ENCODE measurements around the gene COG5. TPM values are rescaled to one million over a fixed set of nuclear protein-coding genes. Genes with fewer than 3 reads are reported as not detected.

Gene COG5
- total and polyA plus RNA-seq, 9 of the 15 experiments (the other 6 are each of a cell fraction or from before 2014, with no cell fraction given), result 15.3 to 75.1 (median 56.4) TPM

DNA sequence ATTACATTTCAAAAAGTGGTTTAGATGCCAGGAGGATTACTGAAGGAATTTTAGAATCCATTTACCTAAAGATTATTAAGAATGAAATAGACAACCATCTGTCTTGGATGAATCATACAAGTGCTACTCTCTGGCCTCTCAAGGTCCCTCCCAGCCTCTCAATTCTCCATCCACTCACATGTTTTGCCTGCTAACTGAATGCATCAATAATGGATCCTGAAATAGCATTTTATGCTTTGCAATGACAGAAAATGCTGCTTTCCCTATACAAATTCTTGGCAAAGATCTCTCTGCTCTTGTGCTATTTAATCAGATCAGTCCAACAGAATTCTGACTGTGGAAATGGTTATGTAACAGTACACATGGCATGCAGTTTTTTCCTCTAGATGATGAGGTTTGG is 326.9 kb downstream of the COG5 start:
- no peaks in the 10 kb centered on the region for H3K27me3 ChIP-seq (ENCODE audit: control insufficient read depth in 2 of 2, insufficient read depth in 2 of 2, low read length in 2 of 2)
- H3K36me3 ChIP-seq (ENCODE audit: control insufficient read depth, insufficient read depth, low read length), result 0 out of 3 replicates have a peak, but pooled peaks cover 3% of the 10 kb centered on the region
- no peak overlapping the region for H3K4me3 ChIP-seq
- no peaks in the 10 kb centered on the region; a peak in 2 of 5 replicates for H3K4me1 ChIP-seq (replicated peaks in 1 of 2; ENCODE audit: control insufficient read depth in 2 of 2, insufficient read depth in 2 of 2, low read length in 2 of 2)
- ATAC-seq (no peak), FAIRE-seq (no peak), DNase-seq (ENCODE audit: extremely low read depth in 1 of 4, low spot score in 3 of 4) (no peak)
- H3K9me3 ChIP-seq (replicated peaks; ENCODE audit: control insufficient read depth, insufficient read depth, low read depth, low read length), result no peaks in the 10 kb centered on the region
- H4K20me1 ChIP-seq (replicated peaks; ENCODE audit: control insufficient read depth, insufficient read depth, low read length), result no peaks in the 10 kb centered on the region
- H3K79me2 ChIP-seq (ENCODE audit: control insufficient read depth, insufficient read depth, low read length), result no peaks in the 10 kb centered on the region
- TF ChIP-seq ZFP1 (CRISPR knock-in tag; IDR thresholded peaks at IDR 0.05), result no peak
- H3K9me1 ChIP-seq (ENCODE audit: control insufficient read depth, insufficient read depth, low read length), result no peaks in the 10 kb centered on the region
- no TSS peak for BruUV-seq (replicated peaks)
- no peak overlapping the region for H3K4me2 ChIP-seq (ENCODE audit: insufficient read depth, low read length)
- in situ Hi-C loops (cut with MboI) (no loop called here), intact Hi-C loops (cut with micrococcal nuclease) (no loop called here)
- ChIA-PET POLR2A (interaction anchor here (1.1 to 1.5 kb wide), 2 partner anchors 9 to 11 kb away, joined by 3 to 5 read pairs; no protein-coding TSS in a partner anchor), CTCF (ENCODE audit: low intra/inter-chr PET ratio) (no interaction called here)
- no peak overlapping the region for H3K27ac ChIP-seq (ENCODE audit: extremely low read depth, low read depth, low read length)
- no peak overlapping the region for H3K9ac ChIP-seq (ENCODE audit: insufficient read depth in 1 of 2, low read depth in 2 of 2, low read length in 2 of 2)
- no peak overlapping the region for H2AFZ ChIP-seq (ENCODE audit: low read depth, low read length)

DNA sequence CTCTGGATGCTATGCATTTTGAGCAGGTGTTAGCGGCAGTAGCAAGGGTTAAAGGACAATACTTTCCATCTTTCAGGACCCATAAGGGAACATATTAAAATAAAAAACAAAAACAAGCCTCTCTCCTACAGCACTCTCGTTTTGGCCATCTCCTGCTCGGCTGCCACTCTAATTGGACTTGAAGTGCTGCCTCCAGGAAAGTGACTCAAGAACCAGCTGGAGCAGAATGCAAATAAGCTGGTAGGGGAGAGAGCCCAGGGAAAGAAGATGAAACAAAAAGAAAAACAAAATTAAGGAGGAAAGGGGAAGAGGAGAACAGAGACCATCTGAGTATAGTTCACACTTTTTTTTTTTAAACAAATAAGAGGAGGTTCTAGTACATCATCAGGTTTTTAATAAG is 329.3 kb downstream of the COG5 start:
- no peaks in the 10 kb centered on the region for H3K79me2 ChIP-seq (ENCODE audit: control insufficient read depth, insufficient read depth, low read length)
- no peak overlapping the region for H3K4me3 ChIP-seq
- ATAC-seq, result no peak
- H3K9me3 ChIP-seq (replicated peaks; ENCODE audit: control insufficient read depth, insufficient read depth, low read depth, low read length), result no peaks in the 10 kb centered on the region
- in situ Hi-C loops (cut with MboI), result no loop called here
- DNase-seq (ENCODE audit: extremely low read depth in 1 of 4, low spot score in 3 of 4), result no peak
- no peaks in the 10 kb centered on the region for H4K20me1 ChIP-seq (replicated peaks; ENCODE audit: control insufficient read depth, insufficient read depth, low read length)
- no peaks in the 10 kb centered on the region; a peak in 2 of 5 replicates for H3K4me1 ChIP-seq (replicated peaks in 1 of 2; ENCODE audit: control insufficient read depth in 2 of 2, insufficient read depth in 2 of 2, low read length in 2 of 2)
- no peaks in the 10 kb centered on the region for H3K9me1 ChIP-seq (ENCODE audit: control insufficient read depth, insufficient read depth, low read length)
- CTCF ChIA-PET (ENCODE audit: low intra/inter-chr PET ratio), result no interaction called here
- peaks cover 9% of the 10 kb centered on the region; the same call in 1 of the 3 replicates for H3K36me3 ChIP-seq (ENCODE audit: control insufficient read depth, insufficient read depth, low read length)
- H2AFZ ChIP-seq (ENCODE audit: low read depth, low read length), result no peak overlapping the region
- H3K9ac ChIP-seq (ENCODE audit: insufficient read depth in 1 of 2, low read depth in 2 of 2, low read length in 2 of 2), result no peak overlapping the region
- H3K27me3 ChIP-seq (ENCODE audit: control insufficient read depth in 2 of 2, insufficient read depth in 2 of 2, low read length in 2 of 2), result no peaks in the 10 kb centered on the region
- no TSS peak for BruUV-seq (replicated peaks)
- intact Hi-C loops (cut with micrococcal nuclease), result no loop called here
- H3K27ac ChIP-seq (ENCODE audit: extremely low read depth, low read depth, low read length), result no peak overlapping the region
- no peak for FAIRE-seq
- no peak overlapping the region for H3K4me2 ChIP-seq (ENCODE audit: insufficient read depth, low read length)
- POLR2A ChIA-PET, result no interaction called here
- WGBS (ENCODE audit: insufficient coverage, low coverage, missing lambda C conversion rate), result 52% methylated on average over 3 of the region's 3 CpGs
- TF ChIP-seq GTF2A2 (tag; IDR thresholded peaks at IDR 0.05) (no peak), KDM1A (IDR thresholded peaks at IDR 0.05) (no peak), PML (IDR thresholded peaks at IDR 0.05; ENCODE audit: low read length) (no peak), RCOR1 (IDR thresholded peaks at IDR 0.05; ENCODE audit: borderline replicate concordance in 1 of 2, low read depth in 2 of 2, low read length in 2 of 2) (no peak), ZNF133 (CRISPR knock-in tag; IDR thresholded peaks at IDR 0.05) (no peak)
- TF ChIP-seq, protein P1, sequence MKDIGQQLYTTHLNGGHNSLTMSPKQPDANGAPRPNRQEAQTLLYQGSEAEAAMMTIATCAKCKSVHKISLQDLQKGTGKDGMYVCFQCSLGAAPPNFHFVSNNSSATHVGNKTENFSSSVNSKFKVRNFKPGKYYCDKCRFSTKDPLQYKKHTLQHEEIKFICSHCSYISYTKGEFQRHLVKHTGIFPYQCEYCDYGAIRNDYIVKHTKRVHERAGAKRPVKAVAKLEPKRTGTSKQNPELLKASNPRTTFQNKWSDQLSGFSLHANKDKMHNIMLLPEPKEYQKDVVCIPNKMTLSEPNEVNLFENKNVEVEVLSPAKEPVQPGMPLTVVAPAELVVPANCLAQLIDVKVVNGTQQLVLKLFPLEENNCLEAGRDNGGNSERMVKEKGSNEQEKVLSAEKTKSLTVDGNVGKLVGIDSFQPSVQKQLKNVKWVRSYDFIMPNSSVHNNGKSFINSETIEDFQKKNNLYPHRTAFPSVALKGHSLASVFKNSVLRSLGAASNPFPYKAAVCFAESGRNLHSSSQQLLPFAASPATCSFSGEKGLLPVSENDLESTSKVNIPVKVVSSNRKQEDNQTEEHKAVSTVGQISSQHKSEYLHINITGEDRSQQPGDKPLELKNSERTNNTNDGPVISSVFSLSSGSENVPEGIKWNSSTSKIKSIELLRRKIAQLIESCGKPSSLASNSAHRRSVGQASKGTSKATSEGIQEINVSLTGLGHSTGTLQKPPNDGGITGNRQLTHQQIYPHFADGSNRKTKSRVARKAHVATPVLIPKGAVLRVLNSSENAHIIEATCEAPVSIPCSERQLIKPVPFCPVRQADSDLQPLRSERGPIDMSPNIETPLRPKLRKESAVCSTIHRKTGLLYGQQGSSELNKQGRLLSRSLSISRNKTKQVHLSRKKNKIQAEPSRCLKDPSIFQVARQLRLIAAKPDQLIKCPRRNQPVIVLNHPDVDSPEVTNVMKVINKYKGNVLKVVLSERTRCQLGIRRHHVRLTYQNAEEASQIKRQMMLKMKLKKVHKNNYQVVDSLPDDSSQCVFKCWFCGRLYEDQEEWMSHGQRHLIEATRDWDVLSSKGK (CRISPR knock-in tag; IDR thresholded peaks at IDR 0.05), result no peak
- TF ChIP-seq, protein P2, sequence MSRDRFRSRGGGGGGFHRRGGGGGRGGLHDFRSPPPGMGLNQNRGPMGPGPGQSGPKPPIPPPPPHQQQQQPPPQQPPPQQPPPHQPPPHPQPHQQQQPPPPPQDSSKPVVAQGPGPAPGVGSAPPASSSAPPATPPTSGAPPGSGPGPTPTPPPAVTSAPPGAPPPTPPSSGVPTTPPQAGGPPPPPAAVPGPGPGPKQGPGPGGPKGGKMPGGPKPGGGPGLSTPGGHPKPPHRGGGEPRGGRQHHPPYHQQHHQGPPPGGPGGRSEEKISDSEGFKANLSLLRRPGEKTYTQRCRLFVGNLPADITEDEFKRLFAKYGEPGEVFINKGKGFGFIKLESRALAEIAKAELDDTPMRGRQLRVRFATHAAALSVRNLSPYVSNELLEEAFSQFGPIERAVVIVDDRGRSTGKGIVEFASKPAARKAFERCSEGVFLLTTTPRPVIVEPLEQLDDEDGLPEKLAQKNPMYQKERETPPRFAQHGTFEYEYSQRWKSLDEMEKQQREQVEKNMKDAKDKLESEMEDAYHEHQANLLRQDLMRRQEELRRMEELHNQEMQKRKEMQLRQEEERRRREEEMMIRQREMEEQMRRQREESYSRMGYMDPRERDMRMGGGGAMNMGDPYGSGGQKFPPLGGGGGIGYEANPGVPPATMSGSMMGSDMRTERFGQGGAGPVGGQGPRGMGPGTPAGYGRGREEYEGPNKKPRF (IDR thresholded peaks at IDR 0.05; ENCODE audit: low read depth, low read length), result no peak
- TF ChIP-seq, protein P3, sequence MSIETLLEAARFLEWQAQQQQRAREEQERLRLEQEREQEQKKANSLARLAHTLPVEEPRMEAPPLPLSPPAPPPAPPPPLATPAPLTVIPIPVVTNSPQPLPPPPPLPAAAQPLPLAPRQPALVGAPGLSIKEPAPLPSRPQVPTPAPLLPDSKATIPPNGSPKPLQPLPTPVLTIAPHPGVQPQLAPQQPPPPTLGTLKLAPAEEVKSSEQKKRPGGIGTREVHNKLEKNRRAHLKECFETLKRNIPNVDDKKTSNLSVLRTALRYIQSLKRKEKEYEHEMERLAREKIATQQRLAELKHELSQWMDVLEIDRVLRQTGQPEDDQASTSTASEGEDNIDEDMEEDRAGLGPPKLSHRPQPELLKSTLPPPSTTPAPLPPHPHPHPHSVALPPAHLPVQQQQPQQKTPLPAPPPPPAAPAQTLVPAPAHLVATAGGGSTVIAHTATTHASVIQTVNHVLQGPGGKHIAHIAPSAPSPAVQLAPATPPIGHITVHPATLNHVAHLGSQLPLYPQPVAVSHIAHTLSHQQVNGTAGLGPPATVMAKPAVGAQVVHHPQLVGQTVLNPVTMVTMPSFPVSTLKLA (conservative IDR thresholded peaks at IDR 0.05), result no peak
